Tibial artery (tissue), 4 donors: Measurements from ENCODE around the gene CENPB.
A peak's percentile ranks its signal among the peaks of the same experiment; 100 is the strongest.

Experiments used
- DNase-seq, 2 donors: peaks; one replicate each; pipeline ENCODE4 v3.0.0-alpha.2; 2019
- H3K27ac ChIP-seq, 2 donors: fragments of 200-600 bp; sonication (generic) in 1 of 2; 1 replicate in 1 of 2; 2 replicates in 1 of 2; pipeline ENCODE4 v1.5.1; 2018 to 2019; ENCODE audit warnings: mild to moderate bottlenecking in 1 of 2
- H3K27me3 ChIP-seq, 2 donors: fragments of 200-600 bp; sonication (generic) in 1 of 2; one replicate each; pipeline versions ENCODE4 v1.5.1 to v1.6.0; 2016 to 2019
- H3K36me3 ChIP-seq, 3 donors: fragments of 200-600 bp; sonication (generic) in 2 of 3; one replicate each; pipeline ENCODE4 v1.5.1; 2016 to 2019; ENCODE audit warnings: mild to moderate bottlenecking in 2 of 3
- H3K4me1 ChIP-seq, 4 donors: fragments of 200-600 bp; sonication (generic) in 2 of 4; 1 replicate in 3 of 4; 2 replicates in 1 of 4; pipeline ENCODE4 v1.5.1; 2016 to 2019
- H3K4me3 ChIP-seq, 2 donors: fragments of 200-600 bp; sonication (generic) in 1 of 2; 1 replicate in 1 of 2; 2 replicates in 1 of 2; pipeline ENCODE4 v1.5.1; 2018 to 2019; ENCODE audit warnings: mild to moderate bottlenecking in 2 of 2
- H3K9me3 ChIP-seq, 3 donors: fragments of 200-600 bp; sonication (generic) in 1 of 3; one replicate each; pipeline ENCODE4 v1.5.1; 2016 to 2019
- intact Hi-C: fragments of 100-400 bp; cut with DNase I; formaldehyde crosslinking; loops from one replicate; pipeline ENCODE4 v1.15.0; 2023; ENCODE audit warnings: low total_unique reads
- TF ChIP-seq, protein P1 (sequence below), 2 experiments: fragments of 200-600 bp in 1 of 2; fragments of 450-650 bp in 1 of 2; IDR thresholded peaks; one replicate each; pipeline ENCODE4 v1.5.1; 2017 to 2019; ENCODE audit warnings: antibody characterized with exemption in 2 of 2, mild to moderate bottlenecking in 1 of 2, moderate library complexity in 1 of 2

The CENPB gene

GRCh38 chr20:3801299-3801698, 14.8 kb upstream of the CENPB start:
- H3K4me1 ChIP-seq = peaks cover 0 to 40% (median 24%) of the 10 kb centered on the region in 4 donors
- H3K27ac ChIP-seq = no peak overlapping the region

GRCh38 chr20:3800878-3801260, 14.3 kb upstream of the CENPB start:
- no peak for DNase-seq
- TF ChIP-seq, protein P1, sequence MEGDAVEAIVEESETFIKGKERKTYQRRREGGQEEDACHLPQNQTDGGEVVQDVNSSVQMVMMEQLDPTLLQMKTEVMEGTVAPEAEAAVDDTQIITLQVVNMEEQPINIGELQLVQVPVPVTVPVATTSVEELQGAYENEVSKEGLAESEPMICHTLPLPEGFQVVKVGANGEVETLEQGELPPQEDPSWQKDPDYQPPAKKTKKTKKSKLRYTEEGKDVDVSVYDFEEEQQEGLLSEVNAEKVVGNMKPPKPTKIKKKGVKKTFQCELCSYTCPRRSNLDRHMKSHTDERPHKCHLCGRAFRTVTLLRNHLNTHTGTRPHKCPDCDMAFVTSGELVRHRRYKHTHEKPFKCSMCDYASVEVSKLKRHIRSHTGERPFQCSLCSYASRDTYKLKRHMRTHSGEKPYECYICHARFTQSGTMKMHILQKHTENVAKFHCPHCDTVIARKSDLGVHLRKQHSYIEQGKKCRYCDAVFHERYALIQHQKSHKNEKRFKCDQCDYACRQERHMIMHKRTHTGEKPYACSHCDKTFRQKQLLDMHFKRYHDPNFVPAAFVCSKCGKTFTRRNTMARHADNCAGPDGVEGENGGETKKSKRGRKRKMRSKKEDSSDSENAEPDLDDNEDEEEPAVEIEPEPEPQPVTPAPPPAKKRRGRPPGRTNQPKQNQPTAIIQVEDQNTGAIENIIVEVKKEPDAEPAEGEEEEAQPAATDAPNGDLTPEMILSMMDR (IDR thresholded peaks at IDR 0.05) = no peak
- peaks cover 50 to 78% (median 62%) of the 10 kb centered on the region in 3 donors for H3K36me3 ChIP-seq
- intact Hi-C loops = no loop called here
- H3K27me3 ChIP-seq = no peaks in the 10 kb centered on the region
- no peaks in the 10 kb centered on the region for H3K9me3 ChIP-seq
- no peak overlapping the region for H3K4me3 ChIP-seq
- H3K4me1 ChIP-seq = peaks cover 0 to 36% (median 23%) of the 10 kb centered on the region in 4 donors
- no peak overlapping the region for H3K27ac ChIP-seq

More at GRCh38 chr20:3801299-3801698, 14.8 kb upstream of the CENPB start:
- no peak overlapping the region for H3K4me3 ChIP-seq
- TF ChIP-seq, protein P1 (IDR thresholded peaks at IDR 0.05) = no peak
- no peak for DNase-seq
- no peaks in the 10 kb centered on the region for H3K27me3 ChIP-seq
- H3K9me3 ChIP-seq = no peaks in the 10 kb centered on the region
- intact Hi-C loops = no loop called here
- H3K36me3 ChIP-seq = peaks cover 50 to 79% (median 62%) of the 10 kb centered on the region in 3 donors

DNA sequence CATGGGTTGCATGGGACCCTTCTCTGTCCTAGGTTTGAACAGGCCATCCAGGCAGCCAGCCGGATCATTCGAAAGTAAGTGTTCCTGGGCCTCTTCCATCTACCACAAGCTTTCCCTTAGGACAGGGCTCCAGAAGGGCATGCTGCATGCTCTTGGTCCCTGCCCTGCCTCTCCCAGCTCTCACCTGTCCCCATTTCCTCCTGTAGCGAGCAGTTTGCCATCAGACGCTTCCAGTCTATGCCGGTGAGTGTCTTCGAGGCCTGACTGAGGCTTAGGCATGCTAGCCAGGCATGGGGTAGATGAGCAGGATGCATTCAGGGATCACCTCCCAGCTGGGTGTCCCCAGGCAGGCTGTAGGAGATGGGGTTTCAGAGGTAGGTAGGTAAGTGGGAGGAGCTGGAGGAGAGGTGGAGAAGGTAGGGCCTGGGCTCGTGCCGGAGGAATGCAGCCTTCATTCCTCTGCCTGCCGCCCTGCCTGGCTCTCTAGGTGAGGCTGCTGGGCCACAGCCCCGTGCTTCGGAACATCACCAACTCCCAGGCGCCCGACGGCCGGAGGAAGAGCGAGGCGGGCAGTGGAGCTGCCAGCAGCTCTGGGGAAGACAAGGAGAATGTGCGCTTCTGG, 13.8 kb upstream of the CENPB start:
- H3K36me3 ChIP-seq = peaks cover 50 to 73% (median 60%) of the 10 kb centered on the region in 3 donors
- H3K27ac ChIP-seq = no peak overlapping the region
- DNase-seq = no peak
- no peak overlapping the region for H3K4me3 ChIP-seq
- peaks cover 0 to 32% (median 21%) of the 10 kb centered on the region in 4 donors for H3K4me1 ChIP-seq
- TF ChIP-seq, protein P1 (IDR thresholded peaks at IDR 0.05) = no peak
- no peaks in the 10 kb centered on the region for H3K27me3 ChIP-seq
- no peaks in the 10 kb centered on the region for H3K9me3 ChIP-seq
- intact Hi-C loops = no loop called here

GRCh38 chr20:3798908-3799248, 12.3 kb upstream of the CENPB start:
- TF ChIP-seq, protein P1 (IDR thresholded peaks at IDR 0.05) = no peak
- DNase-seq = no peak
- Histone ChIP-seq H3K4me3 (no peak overlapping the region), H3K36me3 (peaks cover 37 to 58% (median 45%) of the 10 kb centered on the region in 3 donors), H3K27ac (peak overlapping the region in 1 of 2 donors; percentile 97), H3K4me1 (peaks cover 0 to 38% (median 27%) of the 10 kb centered on the region in 4 donors), H3K27me3 (no peaks in the 10 kb centered on the region), H3K9me3 (no peaks in the 10 kb centered on the region)
- intact Hi-C loops = no loop called here

DNA sequence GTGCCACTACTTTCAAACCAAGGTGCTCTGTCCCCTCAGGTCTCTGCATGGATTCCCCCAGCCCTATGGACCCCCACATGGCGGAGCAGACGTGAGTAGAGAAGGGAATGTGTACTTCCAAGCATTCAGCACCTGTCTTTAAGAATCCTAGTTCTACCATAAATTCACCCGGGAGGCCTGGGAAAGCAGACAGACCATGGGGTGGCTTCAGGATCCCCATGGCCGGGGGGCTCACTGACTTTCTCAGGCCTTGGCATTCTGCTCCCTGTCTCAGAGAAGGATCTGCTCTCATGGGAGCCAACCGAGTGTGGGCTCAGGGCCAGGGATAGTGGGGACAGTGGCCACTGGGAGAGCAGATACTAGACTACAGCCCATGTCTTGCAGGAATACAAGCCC, 11.8 kb upstream of the CENPB start:
- Histone ChIP-seq H3K9me3 (no peaks in the 10 kb centered on the region), H3K27ac (peak overlapping the region in 1 of 2 donors; percentile 97), H3K4me1 (peaks cover 0 to 38% (median 27%) of the 10 kb centered on the region in 4 donors), H3K4me3 (no peak overlapping the region), H3K27me3 (no peaks in the 10 kb centered on the region), H3K36me3 (peaks cover 32 to 53% (median 40%) of the 10 kb centered on the region in 3 donors)
- no peak for DNase-seq
- intact Hi-C loops = no loop called here
- TF ChIP-seq, protein P1 (IDR thresholded peaks at IDR 0.05) = no peak
